Measurements from ENCODE around the gene VPS4B.

DNA sequence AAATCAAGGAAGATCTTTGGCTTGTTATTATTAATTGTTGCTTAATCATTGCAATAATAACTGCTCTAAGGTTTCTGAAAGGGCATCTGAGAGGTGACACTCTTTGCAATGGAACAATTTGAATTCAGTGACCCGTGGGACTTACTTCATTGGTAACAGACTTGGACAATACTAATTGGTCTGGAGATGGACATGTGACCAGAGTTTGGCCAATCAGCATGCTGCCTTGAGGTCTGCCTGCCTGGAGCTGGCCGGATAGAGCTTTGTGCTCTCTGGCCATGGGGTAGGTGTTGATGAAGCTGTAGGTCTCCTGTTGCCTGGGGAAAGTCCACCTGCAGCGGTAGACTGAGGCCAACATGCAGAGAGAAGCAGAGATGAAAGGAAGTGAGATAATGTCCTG, 24.0 kb upstream of the VPS4B start:
- TF ChIP-seq, protein P1, sequence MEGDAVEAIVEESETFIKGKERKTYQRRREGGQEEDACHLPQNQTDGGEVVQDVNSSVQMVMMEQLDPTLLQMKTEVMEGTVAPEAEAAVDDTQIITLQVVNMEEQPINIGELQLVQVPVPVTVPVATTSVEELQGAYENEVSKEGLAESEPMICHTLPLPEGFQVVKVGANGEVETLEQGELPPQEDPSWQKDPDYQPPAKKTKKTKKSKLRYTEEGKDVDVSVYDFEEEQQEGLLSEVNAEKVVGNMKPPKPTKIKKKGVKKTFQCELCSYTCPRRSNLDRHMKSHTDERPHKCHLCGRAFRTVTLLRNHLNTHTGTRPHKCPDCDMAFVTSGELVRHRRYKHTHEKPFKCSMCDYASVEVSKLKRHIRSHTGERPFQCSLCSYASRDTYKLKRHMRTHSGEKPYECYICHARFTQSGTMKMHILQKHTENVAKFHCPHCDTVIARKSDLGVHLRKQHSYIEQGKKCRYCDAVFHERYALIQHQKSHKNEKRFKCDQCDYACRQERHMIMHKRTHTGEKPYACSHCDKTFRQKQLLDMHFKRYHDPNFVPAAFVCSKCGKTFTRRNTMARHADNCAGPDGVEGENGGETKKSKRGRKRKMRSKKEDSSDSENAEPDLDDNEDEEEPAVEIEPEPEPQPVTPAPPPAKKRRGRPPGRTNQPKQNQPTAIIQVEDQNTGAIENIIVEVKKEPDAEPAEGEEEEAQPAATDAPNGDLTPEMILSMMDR (IDR thresholded peaks at IDR 0.05): no peak
- TF ChIP-seq POLR2AphosphoS5 (IDR thresholded peaks at IDR 0.05) (no peak), POLR2A (IDR thresholded peaks at IDR 0.05) (no peak)

Data from breast epithelium (tissue), 3 donors.